Measurements from ENCODE around the gene SLC16A9.

SLC16A9 gene

GRCh38 chr10:59627366-59628018 is 82.2 kb downstream of the SLC16A9 start:
- DNase-seq (ENCODE audit: low spot score), result no peak

DNA sequence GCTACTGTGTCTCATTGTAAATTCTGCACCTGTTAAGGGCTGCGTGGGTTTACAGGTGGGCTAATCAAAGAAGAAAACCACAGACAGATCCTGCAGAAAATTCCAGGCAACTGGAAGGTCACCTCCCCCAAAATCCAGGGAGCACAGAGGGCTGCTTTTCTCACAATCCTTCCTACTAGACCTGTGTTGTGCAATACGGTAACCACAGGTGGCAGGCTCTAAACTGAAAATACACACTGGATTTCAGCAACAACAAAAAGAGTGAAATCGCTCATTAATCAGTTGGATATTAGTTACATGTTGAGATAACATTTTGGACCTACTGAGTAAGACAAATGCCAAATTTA is 83.2 kb downstream of the SLC16A9 start:
- DNase-seq (ENCODE audit: low spot score), result no peak

GRCh38 chr10:59625721-59626522 is 83.7 kb downstream of the SLC16A9 start:
- DNase-seq (ENCODE audit: low spot score), result peak; percentile 71

DNA sequence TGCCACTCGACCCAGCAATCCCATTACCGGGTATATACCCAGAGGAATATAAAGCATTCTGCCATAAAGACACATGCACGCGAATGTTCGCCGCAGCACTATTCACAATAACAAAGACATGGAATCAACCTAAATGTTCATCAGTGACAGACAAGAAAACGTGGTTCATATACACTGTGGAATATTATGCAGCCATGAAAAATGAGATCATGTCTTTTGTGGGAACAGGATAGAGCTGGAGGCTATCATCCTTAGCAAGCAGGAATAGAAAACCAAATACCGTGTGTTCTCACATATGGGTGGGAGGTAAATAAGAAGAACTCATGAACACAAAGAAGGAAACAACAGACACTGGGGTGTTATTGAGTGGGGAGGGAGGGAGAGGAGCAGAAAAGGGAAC is 84.7 kb downstream of the SLC16A9 start:
- DNase-seq (ENCODE audit: low spot score), result no peak

GRCh38 chr10:59624136-59624535 is 85.5 kb downstream of the SLC16A9 start:
- DNase-seq (ENCODE audit: low spot score), result no peak

GRCh38 chr10:59623133-59624121 is 86.2 kb downstream of the SLC16A9 start:
- DNase-seq (ENCODE audit: low spot score), result no peak

- DNase-seq (ENCODE audit: low spot score), result peak; percentile 57
Measured at GRCh38 chr10:59622320-59623132, 87.1 kb downstream of the SLC16A9 start.

- no peak for DNase-seq (ENCODE audit: low spot score)
Measured at GRCh38 chr10:59621771-59622170, 87.9 kb downstream of the SLC16A9 start.

DNA sequence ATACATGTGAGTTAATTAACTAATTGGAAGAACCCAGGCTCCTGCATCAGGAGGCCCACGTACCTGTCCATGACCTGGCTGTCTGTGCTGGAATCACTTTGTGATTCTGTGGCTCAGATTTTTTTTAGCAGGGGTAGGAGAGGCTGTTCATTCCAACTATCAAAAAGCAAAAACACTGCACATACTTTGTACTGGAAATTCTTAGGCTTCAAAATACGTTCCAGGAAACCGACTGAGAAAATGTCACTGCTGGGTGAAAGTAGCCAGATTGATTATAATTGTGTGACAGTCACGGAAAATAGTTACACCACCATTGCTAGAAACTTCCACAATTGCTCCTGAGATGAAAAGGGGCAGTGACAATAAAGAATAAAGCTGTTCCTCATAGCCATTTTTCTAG is 91.0 kb downstream of the SLC16A9 start:
- no peak for DNase-seq (ENCODE audit: low spot score)

- DNase-seq (ENCODE audit: low spot score), result no peak
Measured at GRCh38 chr10:59617996-59618395, 91.7 kb downstream of the SLC16A9 start.

DNA sequence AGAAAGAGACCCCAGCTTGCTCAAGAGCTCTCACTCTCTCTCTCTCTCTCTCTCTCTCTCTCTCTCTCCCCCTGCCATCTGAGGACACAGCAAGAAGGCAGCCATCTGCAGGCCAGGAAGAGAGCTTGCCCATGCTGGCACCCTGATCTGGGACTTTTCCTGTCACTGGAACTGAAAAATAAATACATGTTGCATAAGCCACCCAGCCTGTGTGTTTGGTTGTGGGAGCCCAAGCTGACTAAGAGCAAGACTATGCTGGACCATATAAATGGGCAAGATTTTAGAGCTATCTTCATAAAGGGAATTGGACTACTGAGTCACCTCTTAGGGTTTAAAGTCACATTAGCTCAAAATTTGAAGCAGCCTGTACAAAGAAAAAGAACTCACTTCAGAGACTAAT is 98.6 kb downstream of the SLC16A9 start:
- no peak for DNase-seq (ENCODE audit: low spot score)

- no peak for DNase-seq (ENCODE audit: low spot score)
Measured at GRCh38 chr10:59607970-59608369, 101.7 kb downstream of the SLC16A9 start.

DNA sequence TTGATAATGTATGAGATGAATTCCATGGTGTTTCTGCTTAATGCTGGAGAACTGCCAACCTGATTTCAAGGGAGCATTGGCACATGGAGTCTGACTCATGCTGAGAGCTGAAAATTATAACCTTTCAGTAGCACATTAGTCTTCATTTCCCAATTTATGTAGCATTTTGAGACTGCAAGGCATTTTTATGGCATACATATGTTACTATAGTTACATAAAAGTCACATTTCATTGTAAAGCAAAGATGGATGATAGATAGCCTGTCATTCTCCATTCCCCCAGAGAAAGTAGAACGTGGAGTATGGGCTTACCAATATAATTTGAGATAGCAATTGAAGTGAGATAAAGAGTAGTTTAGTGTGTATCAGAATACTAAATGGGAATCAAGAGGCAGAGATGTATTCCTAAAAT is 103.1 kb downstream of the SLC16A9 start:
- DNase-seq (ENCODE audit: low spot score), result no peak

DNA sequence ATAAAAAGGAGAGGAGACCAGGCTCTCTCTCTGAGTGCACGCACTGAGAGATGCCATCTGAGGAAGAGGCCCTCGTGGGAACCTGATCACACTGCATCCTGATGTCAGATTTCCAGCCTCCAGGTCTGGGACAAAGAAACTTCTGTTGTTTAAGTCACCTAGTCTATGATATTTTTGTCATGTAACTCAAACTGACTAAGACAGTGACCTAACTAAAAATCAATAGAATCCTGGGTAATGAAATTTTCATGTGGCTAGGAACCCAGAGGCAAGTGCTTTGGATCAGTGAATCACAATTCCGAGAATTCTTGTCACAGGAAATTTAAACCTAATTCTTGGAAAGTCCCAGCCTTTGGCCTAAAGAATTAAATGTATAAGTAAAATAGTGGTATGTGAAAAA is 107.7 kb downstream of the SLC16A9 start:
- no peak for DNase-seq (ENCODE audit: low spot score)

Measured in iPS-NIHi11 (cell line).